Gastroesophageal sphincter (tissue), 4 donors: ENCODE measurements around the gene TRAPPC4. TPM values are rescaled to one million over a fixed set of nuclear protein-coding genes. Genes with fewer than 3 reads are reported as not detected.
"Not testable (repeated sequence)": the region's sequence is repeated elsewhere in the genome, so short reads cannot be mapped to it uniquely, and the experiment has no call there.

Experiments used
- ATAC-seq: fragments of 150-250 bp; one replicate; pipeline ENCODE4 v1.9.1; 2016; ENCODE audit warnings: mild to moderate bottlenecking, moderate library complexity
- H3K27ac ChIP-seq, 4 donors: fragments of 200-600 bp; sonication (generic) in 3 of 4; 1 replicate in 3 of 4; 2 replicates in 1 of 4; pipeline ENCODE4 v1.5.1; 2016 to 2019
- H3K27me3 ChIP-seq: fragments of 200-600 bp; sonication (generic); one replicate; pipeline ENCODE4 v1.5.1; 2019
- H3K36me3 ChIP-seq, 2 donors: fragments of 200-600 bp; sonication (generic); one replicate each; pipeline ENCODE4 v1.5.1; 2019; ENCODE audit warnings: control low read depth in 1 of 2
- H3K4me1 ChIP-seq, 3 donors: fragments of 200-600 bp; sonication (generic); 1 replicate in 2 of 3; 2 replicates in 1 of 3; pipeline ENCODE4 v1.5.1; 2016 to 2019; ENCODE audit warnings: control low read depth in 2 of 3
- H3K4me3 ChIP-seq, 2 donors: fragments of 200-600 bp; sonication (generic); one replicate each; pipeline ENCODE4 v1.5.1; 2019; ENCODE audit warnings: mild to moderate bottlenecking in 1 of 2, moderate library complexity in 1 of 2
- H3K9me3 ChIP-seq, 3 donors: fragments of 200-600 bp; sonication (generic); one replicate each; pipeline ENCODE4 v1.5.1; 2017 to 2019; ENCODE audit warnings: control low read depth in 2 of 3
- EP300 ChIP-seq: sonication (generic); formaldehyde crosslinking; IDR thresholded peaks from one replicate; pipeline ENCODE4 v1.6.1; 2017; ENCODE audit warnings: antibody characterized with exemption, mild to moderate bottlenecking
- POLR2A ChIP-seq, 2 donors: fragments of 450-650 bp; IDR thresholded peaks; one replicate each; pipeline ENCODE4 v1.6.1; 2017; ENCODE audit warnings: antibody characterized with exemption in 2 of 2, mild to moderate bottlenecking in 2 of 2, moderate library complexity in 1 of 2
- POLR2AphosphoS5 ChIP-seq: sonication (generic); formaldehyde crosslinking; IDR thresholded peaks from one replicate; pipeline ENCODE4 v1.6.1; 2017; ENCODE audit warnings: antibody characterized with exemption
- WGBS, 2 donors: methylation state at CpG; one replicate each; pipeline ENCODE4 v1.1.5; 2018; ENCODE audit warnings: low coverage in 1 of 2; 5-methylcytosine and 5-hydroxymethylcytosine counted together
- total RNA-seq, 4 donors: library from RNA; depleted of rRNA; stranded (reverse); fragments of >200 nt; gene quantifications; one replicate each; pipeline ENCODE4 v1.1.0, GENCODE V29; 2016
- TF ChIP-seq, protein P1 (sequence below), 4 experiments: fragments of 200-600 bp in 2 of 4; fragments of 450-650 bp in 2 of 4; sonication (generic) in 1 of 4; IDR thresholded peaks; one replicate each; pipeline ENCODE4 v1.5.1; 2017 to 2019; ENCODE audit warnings: antibody characterized with exemption in 4 of 4, mild to moderate bottlenecking in 2 of 4, moderate library complexity in 2 of 4

The TRAPPC4 gene
- total RNA-seq, 4 donors from 2014 or later: 44.4 to 69.0 (median 52.1) TPM

DNA sequence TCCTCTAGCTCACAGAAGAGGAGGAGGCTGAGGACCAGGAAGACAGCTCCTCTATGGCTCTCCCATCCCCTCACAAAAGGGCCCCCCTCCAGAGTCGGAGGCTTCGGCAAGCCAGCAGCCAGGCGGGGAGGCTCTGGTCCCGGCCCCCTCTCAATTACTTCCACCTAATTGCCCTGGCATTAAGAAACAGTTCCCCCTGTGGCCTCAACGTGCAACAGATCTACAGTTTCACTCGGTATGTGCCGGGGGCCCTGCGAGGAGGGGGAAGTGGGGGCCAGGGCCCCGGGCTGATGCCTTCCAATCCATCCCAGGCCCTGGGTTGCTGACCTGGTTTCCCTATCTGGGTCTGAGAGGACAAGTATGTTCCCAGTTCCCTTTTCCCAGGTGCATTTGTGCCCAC is 39.1 kb upstream of the TRAPPC4 start:
- TF ChIP-seq EP300: no peak
- no peak for TF ChIP-seq POLR2AphosphoS5
- no peak for TF ChIP-seq POLR2A (IDR thresholded peaks at IDR 0.05)
- TF ChIP-seq, protein P1, sequence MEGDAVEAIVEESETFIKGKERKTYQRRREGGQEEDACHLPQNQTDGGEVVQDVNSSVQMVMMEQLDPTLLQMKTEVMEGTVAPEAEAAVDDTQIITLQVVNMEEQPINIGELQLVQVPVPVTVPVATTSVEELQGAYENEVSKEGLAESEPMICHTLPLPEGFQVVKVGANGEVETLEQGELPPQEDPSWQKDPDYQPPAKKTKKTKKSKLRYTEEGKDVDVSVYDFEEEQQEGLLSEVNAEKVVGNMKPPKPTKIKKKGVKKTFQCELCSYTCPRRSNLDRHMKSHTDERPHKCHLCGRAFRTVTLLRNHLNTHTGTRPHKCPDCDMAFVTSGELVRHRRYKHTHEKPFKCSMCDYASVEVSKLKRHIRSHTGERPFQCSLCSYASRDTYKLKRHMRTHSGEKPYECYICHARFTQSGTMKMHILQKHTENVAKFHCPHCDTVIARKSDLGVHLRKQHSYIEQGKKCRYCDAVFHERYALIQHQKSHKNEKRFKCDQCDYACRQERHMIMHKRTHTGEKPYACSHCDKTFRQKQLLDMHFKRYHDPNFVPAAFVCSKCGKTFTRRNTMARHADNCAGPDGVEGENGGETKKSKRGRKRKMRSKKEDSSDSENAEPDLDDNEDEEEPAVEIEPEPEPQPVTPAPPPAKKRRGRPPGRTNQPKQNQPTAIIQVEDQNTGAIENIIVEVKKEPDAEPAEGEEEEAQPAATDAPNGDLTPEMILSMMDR (IDR thresholded peaks at IDR 0.05): no peak
- peaks cover 0 to 10% (median 0%) of the 10 kb centered on the region in 3 donors for H3K4me1 ChIP-seq
- no peaks in the 10 kb centered on the region for H3K36me3 ChIP-seq
- peaks cover 24% of the 10 kb centered on the region for H3K27me3 ChIP-seq
- no peak overlapping the region for H3K4me3 ChIP-seq
- 33% methylated on average over 4 of the region's 9 CpGs; no CpG with 5 or more reads in 1 of the 2 donors for WGBS, 2 donors
- H3K9me3 ChIP-seq: no peaks in the 10 kb centered on the region
- ATAC-seq: no peak
- no peak overlapping the region for H3K27ac ChIP-seq

DNA sequence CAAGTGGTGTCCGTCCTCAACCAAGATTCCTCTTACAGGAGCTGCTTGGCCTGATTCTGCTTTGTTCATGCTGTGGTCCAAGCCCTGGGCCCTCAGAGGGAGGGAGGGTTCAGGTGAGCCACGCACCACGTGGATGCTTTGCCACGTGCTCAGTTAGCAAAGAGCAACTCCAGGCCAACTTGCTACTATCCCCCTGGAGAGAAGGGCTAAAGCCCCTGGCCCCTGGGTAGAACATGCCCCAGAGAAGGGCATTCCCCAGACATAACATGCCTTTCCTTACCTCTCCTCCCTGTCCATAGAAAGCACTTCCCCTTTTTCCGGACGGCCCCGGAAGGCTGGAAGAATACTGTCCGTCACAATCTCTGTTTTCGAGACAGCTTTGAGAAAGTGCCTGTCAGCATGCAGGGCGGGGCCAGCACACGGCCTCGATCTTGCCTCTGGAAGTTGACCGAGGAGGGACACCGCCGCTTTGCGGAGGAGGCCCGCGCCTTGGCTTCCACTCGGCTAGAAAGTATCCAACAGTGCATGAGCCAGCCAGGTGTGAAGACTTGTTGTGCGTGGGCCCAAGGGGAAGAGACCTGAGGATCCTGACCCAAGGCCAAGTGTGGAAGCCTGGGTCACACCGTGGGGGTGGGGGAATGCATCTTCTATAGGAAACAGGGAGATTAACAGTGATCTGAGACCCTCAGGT is 38.2 kb upstream of the TRAPPC4 start:
- Histone ChIP-seq H3K27me3 (peaks cover 20% of the 10 kb centered on the region), H3K4me1 (peaks cover 0 to 10% (median 0%) of the 10 kb centered on the region in 3 donors), H3K4me3 (no peak overlapping the region), H3K9me3 (no peaks in the 10 kb centered on the region), H3K27ac (no peak overlapping the region), H3K36me3 (no peaks in the 10 kb centered on the region)
- no peak for TF ChIP-seq POLR2A (IDR thresholded peaks at IDR 0.05)
- TF ChIP-seq POLR2AphosphoS5: no peak
- TF ChIP-seq, protein P1 (IDR thresholded peaks at IDR 0.05): no peak
- TF ChIP-seq EP300: no peak
- WGBS, 2 donors: 19% methylated on average over 11 of the region's 21 CpGs; no CpG with 5 or more reads in 1 of the 2 donors
- peak; percentile 69 for ATAC-seq

DNA sequence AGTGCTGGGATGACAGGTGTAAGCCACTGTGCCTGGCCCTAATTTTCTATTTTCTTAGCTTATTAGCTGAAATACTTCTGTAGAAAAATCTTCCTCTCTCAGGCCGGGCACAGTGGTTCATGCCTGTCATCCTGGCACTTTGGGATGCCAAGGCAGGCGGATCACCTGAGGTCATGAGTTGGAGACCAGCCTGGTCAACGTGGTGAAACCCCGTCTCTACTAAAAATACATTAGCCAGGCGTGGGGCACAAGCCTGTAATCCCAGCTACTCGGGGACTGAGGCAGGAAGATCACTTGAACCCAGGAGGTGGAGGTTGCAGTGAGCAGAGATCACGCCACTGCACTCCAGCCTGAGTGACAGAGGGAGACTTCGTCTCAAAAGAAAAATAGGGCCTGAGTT is 34.2 kb upstream of the TRAPPC4 start:
- not testable (repeated sequence) for H3K36me3 ChIP-seq, H3K27ac ChIP-seq, H3K4me3 ChIP-seq, ATAC-seq, H3K9me3 ChIP-seq
- Histone ChIP-seq H3K4me1 (peaks cover 0 to 10% (median 0%) of the 10 kb centered on the region in 3 donors), H3K27me3 (peaks cover 14% of the 10 kb centered on the region)
- 60 to 87% methylated on average over 3 to 4 of the region's 8 CpGs for WGBS, 2 donors

DNA sequence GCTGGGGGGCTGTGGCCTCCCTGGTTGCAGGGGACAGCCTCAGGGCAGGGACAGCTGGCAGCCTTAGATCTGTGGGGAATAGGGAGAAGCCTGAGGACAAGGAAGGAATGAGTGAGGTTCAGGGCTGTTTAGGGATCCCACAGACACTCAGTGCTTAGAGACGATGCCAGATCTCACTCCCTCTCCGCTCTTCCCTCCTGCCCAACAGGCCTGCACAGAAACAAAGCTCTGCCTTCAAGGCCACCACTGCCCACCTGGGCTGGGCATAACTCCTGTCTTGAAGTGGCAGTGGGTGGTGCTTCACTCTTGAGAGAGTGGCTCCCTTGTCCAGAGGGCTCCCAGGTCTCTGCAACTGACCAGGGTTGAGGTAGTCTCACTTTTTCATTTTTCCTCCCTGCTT is 33.7 kb upstream of the TRAPPC4 start:
- TF ChIP-seq, protein P1 (IDR thresholded peaks at IDR 0.05): no peak
- no peak for TF ChIP-seq EP300
- Histone ChIP-seq H3K27me3 (peaks cover 9% of the 10 kb centered on the region), H3K27ac (no peak overlapping the region), H3K4me3 (no peak overlapping the region), H3K36me3 (no peaks in the 10 kb centered on the region), H3K9me3 (no peaks in the 10 kb centered on the region), H3K4me1 (peaks cover 0 to 7% (median 0%) of the 10 kb centered on the region in 3 donors)
- 100% methylated on average over 1 of the region's 2 CpGs; no CpG with 5 or more reads in 1 of the 2 donors for WGBS, 2 donors
- no peak for ATAC-seq

DNA sequence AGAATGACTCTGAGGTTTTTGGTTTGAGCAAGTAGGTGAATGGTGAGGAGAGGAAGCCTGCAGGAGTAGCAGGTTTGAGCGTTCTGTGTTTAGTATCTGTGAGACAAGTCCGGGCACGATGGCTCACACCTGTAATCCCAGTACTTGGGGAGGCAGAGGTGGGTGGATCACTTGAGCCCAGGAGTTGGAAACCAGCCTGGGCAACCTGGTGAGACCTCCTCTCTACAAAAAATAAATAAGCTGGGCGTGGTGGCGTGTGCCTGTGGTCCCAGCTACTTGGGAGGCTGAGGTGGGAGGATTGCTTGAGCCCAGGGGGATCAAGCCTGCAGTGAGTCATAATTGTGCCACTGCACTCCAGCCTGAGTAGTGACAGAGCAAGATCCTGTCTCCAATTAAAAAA is 30.3 kb upstream of the TRAPPC4 start:
- TF ChIP-seq POLR2A (IDR thresholded peaks at IDR 0.05) (no peak), POLR2AphosphoS5 (no peak), EP300 (no peak)
- TF ChIP-seq, protein P1 (IDR thresholded peaks at IDR 0.05): no peak
- no peak for ATAC-seq
- Histone ChIP-seq H3K9me3 (no peaks in the 10 kb centered on the region), H3K4me1 (no peaks in the 10 kb centered on the region), H3K27me3 (no peaks in the 10 kb centered on the region), H3K4me3 (no peak overlapping the region), H3K27ac (no peak overlapping the region), H3K36me3 (no peaks in the 10 kb centered on the region)
- 80 to 81% methylated on average over 3 to 5 of the region's 5 CpGs for WGBS, 2 donors

DNA sequence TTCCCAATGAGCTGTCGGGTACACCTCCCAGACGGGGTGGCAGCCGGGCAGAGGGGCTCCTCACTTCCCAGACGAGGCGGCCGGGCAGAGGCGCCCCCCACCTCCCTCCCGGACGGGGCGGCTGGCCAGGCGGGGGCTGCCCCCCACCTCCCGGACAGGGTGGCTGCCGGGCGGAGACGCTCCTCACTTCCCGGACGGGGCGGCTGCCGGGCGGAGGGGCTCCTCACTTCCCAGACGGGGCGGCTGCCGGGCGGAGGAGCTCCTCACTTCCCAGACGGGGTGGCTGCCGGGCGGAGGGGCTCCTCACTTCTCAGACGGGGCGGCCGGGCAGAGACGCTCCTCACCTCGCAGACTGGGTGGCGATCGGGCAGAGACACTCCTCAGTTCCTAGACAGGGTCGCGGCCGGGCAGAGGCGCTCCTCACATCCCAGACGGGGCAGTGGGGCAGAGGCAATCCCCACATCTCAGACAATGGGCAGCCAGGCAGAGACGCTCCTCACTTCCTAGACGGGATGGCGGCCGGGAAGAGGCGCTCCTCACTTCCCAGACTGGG is 27.0 kb upstream of the TRAPPC4 start:
- no CpG with 5 or more reads among the region's 44 CpGs for WGBS, 2 donors
- H3K36me3 ChIP-seq, H3K27me3 ChIP-seq, ATAC-seq, H3K4me1 ChIP-seq, H3K9me3 ChIP-seq, H3K27ac ChIP-seq, H3K4me3 ChIP-seq: not testable (repeated sequence)
